PC-9 (cell line): ENCODE measurements around the gene GALNT10. TPM values are rescaled to one million over a fixed set of nuclear protein-coding genes. Genes with fewer than 3 reads are reported as not detected.

Source experiments
- BruUV-seq: library from RNA; stranded (reverse); fragments of 400-500 nt; replicated peaks from 2 replicates; lab custom pipeline; 2021; lab: Mats Ljungman, UMichigan
- CTCF ChIA-PET: fragments of 300-600 bp; sonication (Branson Sonifier 250); formaldehyde crosslinking; loops from one replicate; lab custom pipeline; 2022; ENCODE audit warnings: antibody characterized with exemption; lab: Charles Lee
- POLR2A ChIA-PET: fragments of 300-600 bp; sonication (Branson Sonifier 250); formaldehyde crosslinking; loops from one replicate; lab custom pipeline; 2022; ENCODE audit warnings: antibody characterized with exemption; ENCODE audit not compliant: unreplicated experiment; lab: Charles Lee
- DNase-seq, 2 experiments: peaks; one replicate each; pipeline versions ENCODE4 v3.0.0 to v3.0.0-alpha.2; 2015 to 2022; ENCODE audit warnings: mixed read lengths in 1 of 2
- H2AFZ ChIP-seq: fragments of 200-600 bp; sonication (generic); 2 replicates; pipeline ENCODE4 v1.8.1; 2017; ENCODE audit warnings: antibody characterized with exemption
- H3F3A ChIP-seq: fragments of 200-600 bp; sonication (generic); 2 replicates; pipeline ENCODE4 v1.8.1; 2017; ENCODE audit warnings: antibody characterized with exemption, mild to moderate bottlenecking, low read depth; ENCODE audit not compliant: insufficient read depth
- H3K27ac ChIP-seq: fragments of 200-600 bp; sonication (generic); 2 replicates; pipeline ENCODE4 v1.6.1; 2016; ENCODE audit warnings: mixed run types
- H3K27me3 ChIP-seq: fragments of 200-600 bp; sonication (generic); 2 replicates; pipeline ENCODE4 v1.6.1; 2016; ENCODE audit warnings: low read depth, mixed run types; ENCODE audit not compliant: insufficient read depth
- H3K36me3 ChIP-seq: fragments of 200-600 bp; sonication (generic); 2 replicates; pipeline ENCODE4 v1.6.1; 2016; ENCODE audit warnings: low read depth, mixed run types
- H3K4me1 ChIP-seq: fragments of 200-600 bp; sonication (generic); replicated peaks from 2 replicates; pipeline ENCODE4 v1.6.1; 2016; ENCODE audit warnings: mixed run types; ENCODE audit not compliant: insufficient read depth
- H3K4me2 ChIP-seq: fragments of 200-600 bp; sonication (generic); 2 replicates; pipeline ENCODE4 v1.6.1; 2017; ENCODE audit warnings: mixed run types
- H3K4me3 ChIP-seq: fragments of 200-600 bp; sonication (generic); 2 replicates; pipeline ENCODE4 v1.6.1; 2016; ENCODE audit warnings: mixed run types
- H3K79me2 ChIP-seq: fragments of 200-600 bp; sonication (generic); 2 replicates; pipeline ENCODE4 v1.6.1; 2017; ENCODE audit warnings: low read depth, mixed run types
- H3K9me2 ChIP-seq: fragments of 200-600 bp; sonication (generic); 2 replicates; pipeline ENCODE4 v1.8.1; 2017; ENCODE audit warnings: mild to moderate bottlenecking; ENCODE audit not compliant: insufficient read depth
- H3K9me3 ChIP-seq: fragments of 200-600 bp; sonication (generic); 2 replicates; pipeline ENCODE4 v1.8.1; 2016; ENCODE audit warnings: low read depth; ENCODE audit not compliant: insufficient read depth
- H4K20me1 ChIP-seq: fragments of 200-600 bp; sonication (generic); 2 replicates; pipeline ENCODE4 v1.8.1; 2017; ENCODE audit not compliant: insufficient read depth
- EZH2 ChIP-seq: fragments of 200-600 bp; sonication (generic); IDR thresholded peaks from 2 replicates; pipeline ENCODE4 v1.8.0; 2017; ENCODE audit warnings: antibody characterized with exemption, low read depth
- intact Hi-C: fragments of 100-400 bp; cut with micrococcal nuclease; formaldehyde crosslinking; loops from one replicate; pipeline ENCODE4 v1.10.0; 2022; ENCODE audit not compliant: unreplicated experiment
- total RNA-seq: library from RNA; stranded (reverse); gene quantifications from 2 replicates; pipeline ENCODE4 v1.2.3, GENCODE V29; 2021
- TF ChIP-seq, protein P1 (sequence below): fragments of 200-600 bp; sonication (generic); conservative IDR thresholded peaks from 2 replicates; pipeline ENCODE4 v1.6.1; 2017; ENCODE audit warnings: mixed run types, antibody characterized with exemption, mild to moderate bottlenecking, moderate library complexity

GALNT10 gene
- total RNA-seq, 1 experiment from 2014 or later = 101 TPM

DNA sequence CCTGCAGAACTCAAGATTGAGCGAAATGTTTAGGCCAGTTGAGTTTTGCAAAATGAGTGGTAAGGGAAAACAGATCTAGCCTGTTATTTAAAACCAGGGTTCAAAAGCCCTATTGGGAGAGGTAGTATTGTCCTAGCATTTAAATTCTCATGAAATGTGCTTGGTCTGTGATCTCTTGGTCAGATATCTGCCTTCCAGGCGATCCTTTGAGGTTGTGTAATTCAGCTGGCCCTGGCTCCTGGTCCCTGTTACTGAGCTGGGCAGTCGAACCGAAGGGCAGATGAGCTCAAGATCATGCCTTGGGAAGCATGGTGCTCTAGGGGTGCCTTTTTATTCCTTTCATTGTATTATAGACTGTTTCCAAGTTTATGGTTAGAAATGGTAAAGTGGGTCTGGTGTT is 269.6 kb downstream of the GALNT10 start:
- H4K20me1 ChIP-seq = no peaks in the 10 kb centered on the region
- H3K4me1 ChIP-seq = 0 out of 2 replicates have a peak, but pooled peaks cover 4% of the 10 kb centered on the region
- peaks cover 5% of the 10 kb centered on the region; the same call in 1 of the 2 replicates for H3K36me3 ChIP-seq
- no peaks in the 10 kb centered on the region for H3K9me2 ChIP-seq
- TF ChIP-seq, protein P1, sequence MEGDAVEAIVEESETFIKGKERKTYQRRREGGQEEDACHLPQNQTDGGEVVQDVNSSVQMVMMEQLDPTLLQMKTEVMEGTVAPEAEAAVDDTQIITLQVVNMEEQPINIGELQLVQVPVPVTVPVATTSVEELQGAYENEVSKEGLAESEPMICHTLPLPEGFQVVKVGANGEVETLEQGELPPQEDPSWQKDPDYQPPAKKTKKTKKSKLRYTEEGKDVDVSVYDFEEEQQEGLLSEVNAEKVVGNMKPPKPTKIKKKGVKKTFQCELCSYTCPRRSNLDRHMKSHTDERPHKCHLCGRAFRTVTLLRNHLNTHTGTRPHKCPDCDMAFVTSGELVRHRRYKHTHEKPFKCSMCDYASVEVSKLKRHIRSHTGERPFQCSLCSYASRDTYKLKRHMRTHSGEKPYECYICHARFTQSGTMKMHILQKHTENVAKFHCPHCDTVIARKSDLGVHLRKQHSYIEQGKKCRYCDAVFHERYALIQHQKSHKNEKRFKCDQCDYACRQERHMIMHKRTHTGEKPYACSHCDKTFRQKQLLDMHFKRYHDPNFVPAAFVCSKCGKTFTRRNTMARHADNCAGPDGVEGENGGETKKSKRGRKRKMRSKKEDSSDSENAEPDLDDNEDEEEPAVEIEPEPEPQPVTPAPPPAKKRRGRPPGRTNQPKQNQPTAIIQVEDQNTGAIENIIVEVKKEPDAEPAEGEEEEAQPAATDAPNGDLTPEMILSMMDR = no peak
- no peak for TF ChIP-seq EZH2
- no peak overlapping the region for H3K4me3 ChIP-seq
- POLR2A ChIA-PET = interaction anchor here (0.9 kb wide), 1 partner anchor 238 kb away, joined by 7 read pairs; no protein-coding TSS in a partner anchor
- H3K27me3 ChIP-seq = no peaks in the 10 kb centered on the region
- peaks cover 7% of the 10 kb centered on the region; the same call in 1 of the 2 replicates for H3F3A ChIP-seq
- CTCF ChIA-PET = no interaction called here
- no peak overlapping the region for H3K27ac ChIP-seq
- intact Hi-C loops = loop anchor here (5.0 kb wide), 1 partner anchor 388 kb away; no protein-coding TSS in a partner anchor
- H3K9me3 ChIP-seq = no peaks in the 10 kb centered on the region
- H3K79me2 ChIP-seq = no peaks in the 10 kb centered on the region
- no peak for DNase-seq
- H3K4me2 ChIP-seq = no peak overlapping the region
- no peak overlapping the region for H2AFZ ChIP-seq
- no TSS peak for BruUV-seq

DNA sequence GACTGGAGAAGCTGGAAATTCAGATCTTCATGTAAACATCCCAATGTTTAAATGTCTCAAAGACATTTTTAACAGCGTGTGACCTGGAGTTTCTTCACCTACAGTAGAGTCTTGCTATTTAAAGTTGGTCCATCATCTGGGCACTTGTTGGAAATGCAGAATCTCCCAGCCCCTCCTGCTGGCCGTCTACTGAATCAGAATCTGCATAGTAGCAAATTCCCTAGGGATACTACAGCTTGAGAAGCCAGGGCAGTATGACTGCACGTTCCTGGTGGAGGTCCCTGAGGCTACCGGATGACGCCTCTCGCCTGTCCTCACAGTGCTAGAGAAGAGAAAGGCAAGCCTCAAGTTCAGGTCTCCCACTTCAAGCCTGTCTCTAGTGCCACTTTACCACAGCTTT is 271.0 kb downstream of the GALNT10 start:
- Histone ChIP-seq H3K4me1 (peaks cover 15% of the 10 kb centered on the region), H3K9me3 (no peaks in the 10 kb centered on the region), H3K4me3 (no peak overlapping the region), H3K4me2 (no peak overlapping the region), H4K20me1 (no peaks in the 10 kb centered on the region), H3K79me2 (no peaks in the 10 kb centered on the region), H3K27me3 (no peaks in the 10 kb centered on the region), H3K36me3 (peaks cover 1% of the 10 kb centered on the region; the same call in 1 of the 2 replicates), H3K27ac (no peak overlapping the region), H3F3A (peaks cover 7% of the 10 kb centered on the region; the same call in 1 of the 2 replicates), H3K9me2 (no peaks in the 10 kb centered on the region), H2AFZ (no peak overlapping the region)
- no TSS peak for BruUV-seq
- no peak for TF ChIP-seq EZH2
- TF ChIP-seq, protein P1 = peak; percentile 40; the same call in 1 of the 2 replicates
- CTCF ChIA-PET = interaction anchor here (0.7 kb wide), 1 partner anchor 389 kb away, joined by 4 read pairs; no protein-coding TSS in a partner anchor
- POLR2A ChIA-PET = interaction anchor here (0.7 kb wide), 1 partner anchor 267 kb away, joined by 20 read pairs; no protein-coding TSS in a partner anchor
- peak in 1 of 2 experiments; percentile 15 for DNase-seq
- intact Hi-C loops = loop anchor here (5.0 kb wide), 1 partner anchor 389 kb away; no protein-coding TSS in a partner anchor

DNA sequence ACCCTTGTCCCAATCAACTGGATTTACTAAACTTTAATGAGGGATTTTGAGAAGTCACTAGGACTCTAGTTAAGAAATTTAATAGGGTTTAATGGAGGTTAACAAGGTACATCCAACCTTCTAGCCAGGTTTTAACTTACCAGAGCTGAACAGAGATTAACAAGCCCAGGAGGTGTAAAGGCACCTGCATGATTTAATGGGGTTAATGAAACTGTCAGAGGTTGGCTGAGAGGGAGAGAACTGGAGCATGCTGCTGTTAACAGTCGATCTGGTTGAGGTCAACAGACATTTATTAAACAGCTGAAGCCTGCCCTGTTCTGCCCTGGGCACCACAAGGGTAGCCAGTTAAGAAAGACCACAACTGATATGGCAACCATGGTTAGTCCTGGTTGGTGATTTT is 273.9 kb downstream of the GALNT10 start:
- no peak for TF ChIP-seq EZH2
- TF ChIP-seq, protein P1 = no peak
- intact Hi-C loops = loop anchor here (5.0 kb wide), 1 partner anchor 392 kb away; no protein-coding TSS in a partner anchor

More for the DNA sequence above, 273.9 kb downstream of the GALNT10 start:
- Histone ChIP-seq H3K27ac (no peak overlapping the region), H2AFZ (no peak overlapping the region), H3F3A (peaks cover 7% of the 10 kb centered on the region; the same call in 1 of the 2 replicates), H3K27me3 (no peaks in the 10 kb centered on the region), H3K9me2 (no peaks in the 10 kb centered on the region), H3K4me3 (no peak overlapping the region), H3K4me2 (no peak overlapping the region), H4K20me1 (no peaks in the 10 kb centered on the region), H3K36me3 (no peaks in the 10 kb centered on the region), H3K9me3 (no peaks in the 10 kb centered on the region), H3K4me1 (peaks cover 23% of the 10 kb centered on the region), H3K79me2 (no peaks in the 10 kb centered on the region)
- BruUV-seq = no TSS peak
- no peak for DNase-seq
- POLR2A ChIA-PET = no interaction called here
- CTCF ChIA-PET = no interaction called here
